ENCODE measurements around the gene C19orf12. TPM values are rescaled to one million over a fixed set of nuclear protein-coding genes. Genes with fewer than 3 reads are reported as not detected.

The C19orf12 gene
- total and polyA plus RNA-seq, 7 donors = 37.5 to 142 (median 65.4) TPM

GRCh38 chr19:29741776-29742175 lies 26.7 kb upstream of the C19orf12 start:
- no peaks in the 10 kb centered on the region for H3K9me3 ChIP-seq
- no peaks in the 10 kb centered on the region for H3K4me1 ChIP-seq
- no peak for TF ChIP-seq CTCF (IDR thresholded peaks at IDR 0.05)
- intact Hi-C loops (cut with DNase I) = no loop called here
- DNase-seq (no peak), ATAC-seq (no peak)
- no peaks in the 10 kb centered on the region for H3K36me3 ChIP-seq (ENCODE audit: insufficient read depth in 1 of 2, low read depth in 1 of 2)
- 54 to 64% (median 55%) methylated on average over 5 of the region's 5 CpGs for WGBS, 3 donors
- H3K27ac ChIP-seq = no peak overlapping the region
- no peak overlapping the region for H3K4me3 ChIP-seq
- H3K27me3 ChIP-seq (ENCODE audit: insufficient read depth in 3 of 3, low read length in 2 of 3) = peaks cover 0 to 5% (median 0%) of the 10 kb centered on the region in 3 donors

DNA sequence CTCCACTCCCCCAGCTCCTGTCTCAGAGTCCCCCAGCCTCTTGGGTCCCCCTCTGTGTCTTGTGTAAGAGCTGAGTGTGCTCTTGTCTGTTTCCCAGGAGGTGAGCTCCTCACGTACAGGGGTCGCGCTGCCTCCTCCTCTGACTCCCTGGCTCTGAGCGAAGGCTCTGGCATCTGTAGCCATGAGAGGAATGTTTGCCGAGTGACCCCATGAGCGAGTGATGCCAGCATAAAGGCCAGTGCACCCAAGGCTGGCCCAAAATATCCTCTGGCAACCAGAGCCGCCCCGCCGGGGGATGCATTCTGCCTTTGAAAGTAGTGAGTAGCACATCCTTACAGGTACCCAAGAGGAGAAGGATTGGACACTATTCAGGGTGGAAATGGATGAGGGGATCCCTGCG lies 26.2 kb upstream of the C19orf12 start:
- no peak for ATAC-seq
- intact Hi-C loops (cut with DNase I) = no loop called here
- WGBS, 3 donors = 53 to 65% (median 59%) methylated on average over 10 of the region's 10 CpGs
- DNase-seq = no peak
- Histone ChIP-seq H3K4me3 (no peak overlapping the region), H3K4me1 (no peaks in the 10 kb centered on the region), H3K27me3 (ENCODE audit: insufficient read depth in 3 of 3, low read length in 2 of 3) (peaks cover 0 to 5% (median 0%) of the 10 kb centered on the region in 3 donors), H3K36me3 (ENCODE audit: insufficient read depth in 1 of 2, low read depth in 1 of 2) (no peaks in the 10 kb centered on the region), H3K9me3 (no peaks in the 10 kb centered on the region), H3K27ac (no peak overlapping the region)
- no peak for TF ChIP-seq CTCF (IDR thresholded peaks at IDR 0.05)

DNA sequence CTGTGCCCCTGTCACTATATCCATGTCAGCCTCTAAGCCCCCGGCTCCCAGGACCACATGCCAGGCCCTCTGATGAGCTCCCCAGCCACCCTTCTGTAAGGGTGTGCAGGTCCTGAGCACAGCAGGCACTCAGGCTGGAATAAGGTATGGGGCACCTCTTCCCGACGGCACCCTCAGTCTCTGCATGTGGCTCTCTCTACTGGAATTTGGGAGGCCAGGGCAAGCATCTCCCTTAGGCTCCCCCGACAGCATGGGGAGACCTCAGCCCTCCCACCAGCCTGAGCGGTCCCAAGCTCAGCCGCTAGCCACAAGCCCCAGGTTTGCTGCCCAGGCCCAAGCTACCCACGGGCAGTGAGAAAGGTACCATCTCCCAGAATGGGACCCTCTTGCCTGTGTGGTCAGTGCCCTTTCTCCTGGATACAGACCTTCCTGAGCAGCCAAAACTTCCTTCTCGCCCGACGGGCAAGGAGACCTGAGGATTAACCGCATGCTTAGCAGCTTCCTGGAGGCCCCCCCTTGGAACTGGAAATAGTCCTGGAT lies 22.5 kb upstream of the C19orf12 start:
- H3K4me1 ChIP-seq = no peaks in the 10 kb centered on the region
- ATAC-seq (no peak), DNase-seq (no peak)
- H3K36me3 ChIP-seq (ENCODE audit: insufficient read depth in 1 of 2, low read depth in 1 of 2) = no peaks in the 10 kb centered on the region
- WGBS, 3 donors = 77 to 81% (median 80%) methylated on average over 11 of the region's 11 CpGs
- no peak for TF ChIP-seq CTCF (IDR thresholded peaks at IDR 0.05)
- H3K9me3 ChIP-seq = no peaks in the 10 kb centered on the region
- intact Hi-C loops (cut with DNase I) = loop anchor here in 1 of 2 donors (10.0 kb wide), 1 partner anchor 907 kb away; no protein-coding TSS in a partner anchor
- H3K27ac ChIP-seq = no peak overlapping the region
- H3K27me3 ChIP-seq (ENCODE audit: insufficient read depth in 3 of 3, low read length in 2 of 3) = peaks cover 0 to 5% (median 0%) of the 10 kb centered on the region in 3 donors
- no peak overlapping the region for H3K4me3 ChIP-seq

GRCh38 chr19:29735829-29736228 lies 20.8 kb upstream of the C19orf12 start:
- ATAC-seq (no peak), DNase-seq (no peak)
- WGBS, 3 donors = 74 to 89% (median 83%) methylated on average over 5 of the region's 5 CpGs
- no peaks in the 10 kb centered on the region for H3K9me3 ChIP-seq
- H3K4me3 ChIP-seq = no peak overlapping the region
- intact Hi-C loops (cut with DNase I) = loop anchor here in 1 of 2 donors (10.0 kb wide), 1 partner anchor 909 kb away; no protein-coding TSS in a partner anchor
- no peaks in the 10 kb centered on the region for H3K27me3 ChIP-seq (ENCODE audit: insufficient read depth in 3 of 3, low read length in 2 of 3)
- H3K36me3 ChIP-seq (ENCODE audit: insufficient read depth in 1 of 2, low read depth in 1 of 2) = no peaks in the 10 kb centered on the region
- H3K4me1 ChIP-seq = no peaks in the 10 kb centered on the region
- no peak overlapping the region for H3K27ac ChIP-seq
- no peak for TF ChIP-seq CTCF (IDR thresholded peaks at IDR 0.05)

Data from psoas muscle (tissue), 8 donors.